Vagina (tissue), 2 donors: ENCODE measurements around the gene EP400. TPM values are rescaled to one million over a fixed set of nuclear protein-coding genes. Genes with fewer than 3 reads are reported as not detected.

Experiments used
- DNase-seq, 2 donors: peaks; one replicate each; pipeline ENCODE4 v3.0.0-alpha.2; 2017; ENCODE audit errors: extremely low spot score in 2 of 2
- H3K27ac ChIP-seq: fragments of 200-600 bp; sonication (generic); one replicate; pipeline ENCODE4 v1.5.1; 2019
- H3K27me3 ChIP-seq: fragments of 200-600 bp; sonication (generic); one replicate; pipeline ENCODE4 v1.5.1; 2019
- H3K36me3 ChIP-seq, 2 donors: fragments of 200-600 bp; sonication (generic); one replicate each; pipeline ENCODE4 v1.5.1; 2017 to 2019
- H3K4me1 ChIP-seq: fragments of 200-600 bp; sonication (generic); one replicate; pipeline ENCODE4 v1.5.1; 2019
- H3K4me3 ChIP-seq, 2 donors: fragments of 200-600 bp; sonication (generic); 1 replicate in 1 of 2; 2 replicates in 1 of 2; pipeline ENCODE4 v1.5.1; 2016 to 2019
- H3K9me3 ChIP-seq: fragments of 200-600 bp; sonication (generic); one replicate; pipeline ENCODE4 v1.5.1; 2019
- POLR2A ChIP-seq, 2 donors: fragments of 450-650 bp; IDR thresholded peaks; one replicate each; pipeline ENCODE4 v1.6.1; 2017; ENCODE audit warnings: antibody characterized with exemption in 2 of 2, mild to moderate bottlenecking in 2 of 2, moderate library complexity in 2 of 2
- POLR2AphosphoS5 ChIP-seq, 2 donors: sonication (generic); formaldehyde crosslinking; IDR thresholded peaks; one replicate each; pipeline ENCODE4 v1.9.0; 2017; ENCODE audit warnings: antibody characterized with exemption in 2 of 2, mild to moderate bottlenecking in 2 of 2, low read depth in 1 of 2; ENCODE audit not compliant: insufficient read depth in 1 of 2
- intact Hi-C: fragments of 100-400 bp; cut with DNase I; formaldehyde crosslinking; loops from one replicate; pipeline ENCODE4 v1.15.1; 2023
- small RNA-seq: library from RNA; depleted of rRNA; stranded (forward); fragments of <200 nt; gene quantifications from one replicate; pipeline ENCODE3, GENCODE V24; 2016
- total RNA-seq: library from RNA; depleted of rRNA; stranded (reverse); fragments of >200 nt; gene quantifications from one replicate; pipeline ENCODE4 v1.2.3, GENCODE V29; 2016
- TF ChIP-seq, protein P1 (sequence below), 3 experiments: fragments of 450-650 bp in 2 of 3; fragments of 200-600 bp in 1 of 3; sonication (generic) in 1 of 3; IDR thresholded peaks; one replicate each; pipeline ENCODE4 v1.5.1; 2017 to 2019; ENCODE audit warnings: antibody characterized with exemption in 3 of 3, mild to moderate bottlenecking in 2 of 3, moderate library complexity in 2 of 3

The EP400 gene
- total RNA-seq, 1 donor from 2014 or later = 35.6 TPM

DNA sequence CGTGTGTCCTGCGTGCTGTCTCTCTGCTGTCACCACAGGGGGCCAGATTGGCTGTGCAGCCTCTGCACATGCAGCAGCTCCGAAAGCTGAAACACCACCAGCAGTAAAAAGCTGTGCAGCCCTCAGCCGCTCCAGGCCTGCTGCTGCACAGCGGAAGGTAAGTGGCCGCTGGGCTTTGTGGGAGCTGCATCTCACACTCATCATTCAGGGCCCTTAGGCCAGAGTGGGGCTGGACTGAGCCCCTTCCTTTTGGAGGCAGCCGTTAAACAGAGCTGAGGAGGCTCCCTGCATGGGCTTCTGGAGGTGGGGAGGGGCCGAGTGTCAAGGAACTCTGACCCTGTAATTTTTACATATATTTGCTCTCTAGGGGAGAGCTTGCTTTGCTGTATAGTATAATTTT lies 177.3 kb downstream of the EP400 start:
- H3K36me3 ChIP-seq = peaks cover 0 to 56% of the 10 kb centered on the region in 2 donors
- H3K4me3 ChIP-seq = no peak overlapping the region
- no peaks in the 10 kb centered on the region for H3K27me3 ChIP-seq
- H3K27ac ChIP-seq = no peak overlapping the region
- intact Hi-C loops = no loop called here
- no peak for DNase-seq
- TF ChIP-seq, protein P1, sequence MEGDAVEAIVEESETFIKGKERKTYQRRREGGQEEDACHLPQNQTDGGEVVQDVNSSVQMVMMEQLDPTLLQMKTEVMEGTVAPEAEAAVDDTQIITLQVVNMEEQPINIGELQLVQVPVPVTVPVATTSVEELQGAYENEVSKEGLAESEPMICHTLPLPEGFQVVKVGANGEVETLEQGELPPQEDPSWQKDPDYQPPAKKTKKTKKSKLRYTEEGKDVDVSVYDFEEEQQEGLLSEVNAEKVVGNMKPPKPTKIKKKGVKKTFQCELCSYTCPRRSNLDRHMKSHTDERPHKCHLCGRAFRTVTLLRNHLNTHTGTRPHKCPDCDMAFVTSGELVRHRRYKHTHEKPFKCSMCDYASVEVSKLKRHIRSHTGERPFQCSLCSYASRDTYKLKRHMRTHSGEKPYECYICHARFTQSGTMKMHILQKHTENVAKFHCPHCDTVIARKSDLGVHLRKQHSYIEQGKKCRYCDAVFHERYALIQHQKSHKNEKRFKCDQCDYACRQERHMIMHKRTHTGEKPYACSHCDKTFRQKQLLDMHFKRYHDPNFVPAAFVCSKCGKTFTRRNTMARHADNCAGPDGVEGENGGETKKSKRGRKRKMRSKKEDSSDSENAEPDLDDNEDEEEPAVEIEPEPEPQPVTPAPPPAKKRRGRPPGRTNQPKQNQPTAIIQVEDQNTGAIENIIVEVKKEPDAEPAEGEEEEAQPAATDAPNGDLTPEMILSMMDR (IDR thresholded peaks at IDR 0.05) = no peak
- no peak for TF ChIP-seq POLR2AphosphoS5 (IDR thresholded peaks at IDR 0.05; ENCODE audit: insufficient read depth in 1 of 2, low read depth in 1 of 2)
- no peak for TF ChIP-seq POLR2A (IDR thresholded peaks at IDR 0.05)
- H3K4me1 ChIP-seq = no peaks in the 10 kb centered on the region
- no peaks in the 10 kb centered on the region for H3K9me3 ChIP-seq

- no peaks in the 10 kb centered on the region for H3K4me1 ChIP-seq
- no peaks in the 10 kb centered on the region for H3K27me3 ChIP-seq
- no peak overlapping the region for H3K27ac ChIP-seq
- TF ChIP-seq POLR2A (IDR thresholded peaks at IDR 0.05) (no peak), POLR2AphosphoS5 (IDR thresholded peaks at IDR 0.05; ENCODE audit: insufficient read depth in 1 of 2, low read depth in 1 of 2) (no peak)
- TF ChIP-seq, protein P1 (IDR thresholded peaks at IDR 0.05) = no peak
- no peak overlapping the region for H3K4me3 ChIP-seq
- intact Hi-C loops = no loop called here
- H3K9me3 ChIP-seq = no peaks in the 10 kb centered on the region
- peaks cover 0 to 43% of the 10 kb centered on the region in 2 donors for H3K36me3 ChIP-seq
- DNase-seq = no peak
Observed at GRCh38 chr12:132129007-132129406, 179.3 kb downstream of the EP400 start.

DNA sequence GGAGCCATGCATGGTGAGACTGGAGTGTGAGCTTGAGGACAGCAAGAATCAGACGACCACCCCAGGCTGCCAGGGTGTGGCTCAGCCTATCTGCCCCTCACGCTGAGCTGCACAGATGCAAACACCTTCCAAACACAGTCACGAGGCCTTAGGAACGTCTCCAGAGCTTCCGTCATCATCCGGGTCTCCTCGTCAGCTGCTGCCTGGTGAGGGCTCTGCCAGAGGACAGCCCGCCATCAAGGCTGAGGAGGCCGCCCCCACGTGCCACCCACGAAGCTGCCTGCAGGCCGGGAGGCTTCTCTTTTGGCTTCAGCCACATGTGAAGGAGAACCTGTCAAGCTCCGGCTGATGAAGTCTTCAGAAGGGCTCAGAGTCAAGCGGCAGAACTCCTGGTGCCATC lies 180.9 kb downstream of the EP400 start:
- H3K36me3 ChIP-seq = peaks cover 0 to 29% of the 10 kb centered on the region in 2 donors
- H3K4me3 ChIP-seq = no peak overlapping the region
- H3K27me3 ChIP-seq = no peaks in the 10 kb centered on the region
- DNase-seq = no peak
- H3K27ac ChIP-seq = no peak overlapping the region
- TF ChIP-seq, protein P1 (IDR thresholded peaks at IDR 0.05) = no peak
- TF ChIP-seq POLR2AphosphoS5 (IDR thresholded peaks at IDR 0.05; ENCODE audit: insufficient read depth in 1 of 2, low read depth in 1 of 2) = no peak
- no peak for TF ChIP-seq POLR2A (IDR thresholded peaks at IDR 0.05)
- intact Hi-C loops = no loop called here
- no peaks in the 10 kb centered on the region for H3K9me3 ChIP-seq
- no peaks in the 10 kb centered on the region for H3K4me1 ChIP-seq

Small RNAs within 50 kb of the gene (small RNA-seq; reads per million reads assigned to genes)
- not detected for gene AC131009.3
- gene AC137590.2 = not detected
- 9.9 reads per million, percentile 93 among the genes with 10 or more reads in this experiment for gene SNORA49

Other genes with a start within 250 kb of the EP400 start
- 34.9 TPM for gene SFSWAP, start 238.9 kb upstream of the EP400 start, total RNA-seq
- 5.2 TPM for gene MMP17, start 121.5 kb upstream of the EP400 start, total RNA-seq
- gene ULK1, start 55.3 kb upstream of the EP400 start, total RNA-seq = 33.1 TPM
- gene PUS1, start 20.7 kb upstream of the EP400 start, total RNA-seq = 37.6 TPM
- 11.3 TPM for gene DDX51, start 194.4 kb downstream of the EP400 start, total RNA-seq
- gene NOC4L, start 194.5 kb downstream of the EP400 start, total RNA-seq = 13.0 TPM